ENCODE data around the gene ALDH9A1. TPM values are rescaled to one million over a fixed set of nuclear protein-coding genes. Genes with fewer than 3 reads are reported as not detected.
"Not testable (repeated sequence)": the region's sequence is repeated elsewhere in the genome, so short reads cannot be mapped to it uniquely, and the experiment has no call there.

The ALDH9A1 gene
- total RNA-seq, 1 donor from 2014 or later: 68.2 TPM

GRCh38 chr1:165639821-165640623 lies 58.3 kb downstream of the ALDH9A1 start:
- peaks cover 30% of the 10 kb centered on the region for H3K4me1 Mint-ChIP-seq (ENCODE audit: low read depth, unreplicated experiment)
- peaks cover 5% of the 10 kb centered on the region for H3K36me3 Mint-ChIP-seq (ENCODE audit: low read depth, unreplicated experiment)
- H3K9me3 Mint-ChIP-seq (ENCODE audit: unreplicated experiment): no peaks in the 10 kb centered on the region
- no peak overlapping the region for H2AFZ ChIP-seq (ENCODE audit: low read depth, low read length)
- no peak overlapping the region for H3K4me3 ChIP-seq (ENCODE audit: insufficient read depth, low read depth, low read length)
- peaks cover 8% of the 10 kb centered on the region for H3K36me3 ChIP-seq (ENCODE audit: insufficient read depth, low read length)
- FAIRE-seq: no peak
- H3K4me2 ChIP-seq (ENCODE audit: low read length): no peak overlapping the region
- H3K27me3 ChIP-seq (ENCODE audit: insufficient read depth, low read length): no peaks in the 10 kb centered on the region
- H3K4me3 Mint-ChIP-seq (ENCODE audit: unreplicated experiment): no peak overlapping the region
- peaks cover 75% of the 10 kb centered on the region for H3K79me2 ChIP-seq (ENCODE audit: insufficient read depth, low read length)
- H3K27ac Mint-ChIP-seq (ENCODE audit: unreplicated experiment): no peak overlapping the region
- peaks cover 5% of the 10 kb centered on the region for H3K4me1 ChIP-seq (ENCODE audit: insufficient read depth, low read length)
- DNase-seq (ENCODE audit: low read depth): peak; percentile 40
- H3K27ac ChIP-seq (ENCODE audit: low read depth, low read length): no peak overlapping the region
- no peak overlapping the region for H3K9ac ChIP-seq (ENCODE audit: low read length)
- no peaks in the 10 kb centered on the region for H3K9me3 ChIP-seq (ENCODE audit: insufficient read depth, low read depth, low read length)
- peaks cover 68% of the 10 kb centered on the region for H4K20me1 ChIP-seq (ENCODE audit: insufficient read depth, low read length)
- TF ChIP-seq, protein P1, sequence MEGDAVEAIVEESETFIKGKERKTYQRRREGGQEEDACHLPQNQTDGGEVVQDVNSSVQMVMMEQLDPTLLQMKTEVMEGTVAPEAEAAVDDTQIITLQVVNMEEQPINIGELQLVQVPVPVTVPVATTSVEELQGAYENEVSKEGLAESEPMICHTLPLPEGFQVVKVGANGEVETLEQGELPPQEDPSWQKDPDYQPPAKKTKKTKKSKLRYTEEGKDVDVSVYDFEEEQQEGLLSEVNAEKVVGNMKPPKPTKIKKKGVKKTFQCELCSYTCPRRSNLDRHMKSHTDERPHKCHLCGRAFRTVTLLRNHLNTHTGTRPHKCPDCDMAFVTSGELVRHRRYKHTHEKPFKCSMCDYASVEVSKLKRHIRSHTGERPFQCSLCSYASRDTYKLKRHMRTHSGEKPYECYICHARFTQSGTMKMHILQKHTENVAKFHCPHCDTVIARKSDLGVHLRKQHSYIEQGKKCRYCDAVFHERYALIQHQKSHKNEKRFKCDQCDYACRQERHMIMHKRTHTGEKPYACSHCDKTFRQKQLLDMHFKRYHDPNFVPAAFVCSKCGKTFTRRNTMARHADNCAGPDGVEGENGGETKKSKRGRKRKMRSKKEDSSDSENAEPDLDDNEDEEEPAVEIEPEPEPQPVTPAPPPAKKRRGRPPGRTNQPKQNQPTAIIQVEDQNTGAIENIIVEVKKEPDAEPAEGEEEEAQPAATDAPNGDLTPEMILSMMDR (IDR thresholded peaks at IDR 0.05; ENCODE audit: insufficient read depth, low read depth, low read length): no peak
- no peak for TF ChIP-seq EZH2 (IDR thresholded peaks at IDR 0.05; ENCODE audit: insufficient read depth, low read length)
- no peaks in the 10 kb centered on the region for H3K27me3 Mint-ChIP-seq (ENCODE audit: low read depth, unreplicated experiment)

DNA sequence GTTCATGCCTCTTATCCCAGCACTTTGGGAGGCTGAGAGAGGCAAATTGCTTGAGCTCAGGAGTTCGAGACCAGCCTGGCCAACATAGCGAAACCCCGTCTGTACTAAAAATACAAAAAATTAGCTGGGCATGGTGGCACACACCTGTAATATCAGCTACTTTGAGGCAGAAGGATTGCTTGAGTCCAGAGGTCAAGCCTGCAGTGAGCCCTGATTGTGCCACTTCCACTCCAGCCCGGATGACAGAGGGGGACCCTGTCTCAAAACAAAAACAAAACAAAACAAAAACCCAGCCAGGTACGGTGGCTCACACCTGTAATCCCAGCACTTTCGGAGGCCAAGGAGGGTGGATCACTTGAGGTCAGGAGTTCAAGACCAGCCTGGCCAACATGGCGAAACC lies 60.2 kb downstream of the ALDH9A1 start:
- FAIRE-seq; H2AFZ ChIP-seq (ENCODE audit: low read depth, low read length); H3K27me3 ChIP-seq (ENCODE audit: insufficient read depth, low read length); H3K9me3 Mint-ChIP-seq (ENCODE audit: unreplicated experiment); H3K36me3 Mint-ChIP-seq (ENCODE audit: low read depth, unreplicated experiment); H3K36me3 ChIP-seq (ENCODE audit: insufficient read depth, low read length); H3K27ac ChIP-seq (ENCODE audit: low read depth, low read length); H3K9me3 ChIP-seq (ENCODE audit: insufficient read depth, low read depth, low read length); H3K27ac Mint-ChIP-seq (ENCODE audit: unreplicated experiment); H3K27me3 Mint-ChIP-seq (ENCODE audit: low read depth, unreplicated experiment); H3K4me3 Mint-ChIP-seq (ENCODE audit: unreplicated experiment); H3K9ac ChIP-seq (ENCODE audit: low read length); H3K4me3 ChIP-seq (ENCODE audit: insufficient read depth, low read depth, low read length); DNase-seq (ENCODE audit: low read depth); H3K4me2 ChIP-seq (ENCODE audit: low read length): not testable (repeated sequence)
- H3K4me1 Mint-ChIP-seq (ENCODE audit: low read depth, unreplicated experiment): peaks cover 37% of the 10 kb centered on the region
- Histone ChIP-seq H3K79me2 (ENCODE audit: insufficient read depth, low read length) (peaks cover 88% of the 10 kb centered on the region), H4K20me1 (ENCODE audit: insufficient read depth, low read length) (peaks cover 78% of the 10 kb centered on the region), H3K4me1 (ENCODE audit: insufficient read depth, low read length) (peaks cover 14% of the 10 kb centered on the region)

GRCh38 chr1:165637427-165637826 lies 60.9 kb downstream of the ALDH9A1 start:
- H3K9me3 Mint-ChIP-seq (ENCODE audit: unreplicated experiment): no peaks in the 10 kb centered on the region
- FAIRE-seq (no peak), DNase-seq (ENCODE audit: low read depth) (peak; percentile 82)
- H3K27me3 ChIP-seq (ENCODE audit: insufficient read depth, low read length): no peaks in the 10 kb centered on the region
- no peak overlapping the region for H3K4me2 ChIP-seq (ENCODE audit: low read length)
- TF ChIP-seq, protein P1 (IDR thresholded peaks at IDR 0.05; ENCODE audit: insufficient read depth, low read depth, low read length): no peak
- TF ChIP-seq EZH2 (IDR thresholded peaks at IDR 0.05; ENCODE audit: insufficient read depth, low read length): no peak
- no peak overlapping the region for H3K4me3 Mint-ChIP-seq (ENCODE audit: unreplicated experiment)
- H3K36me3 Mint-ChIP-seq (ENCODE audit: low read depth, unreplicated experiment): peaks cover 7% of the 10 kb centered on the region
- H3K9me3 ChIP-seq (ENCODE audit: insufficient read depth, low read depth, low read length): no peaks in the 10 kb centered on the region
- no peak overlapping the region for H3K4me3 ChIP-seq (ENCODE audit: insufficient read depth, low read depth, low read length)
- no peak overlapping the region for H3K27ac ChIP-seq (ENCODE audit: low read depth, low read length)
- no peak overlapping the region for H3K9ac ChIP-seq (ENCODE audit: low read length)
- H3K27me3 Mint-ChIP-seq (ENCODE audit: low read depth, unreplicated experiment): no peaks in the 10 kb centered on the region
- peaks cover 88% of the 10 kb centered on the region for H3K79me2 ChIP-seq (ENCODE audit: insufficient read depth, low read length)
- peaks cover 21% of the 10 kb centered on the region for H3K4me1 ChIP-seq (ENCODE audit: insufficient read depth, low read length)
- peaks cover 85% of the 10 kb centered on the region for H4K20me1 ChIP-seq (ENCODE audit: insufficient read depth, low read length)
- no peak overlapping the region for H3K27ac Mint-ChIP-seq (ENCODE audit: unreplicated experiment)
- H2AFZ ChIP-seq (ENCODE audit: low read depth, low read length): no peak overlapping the region
- H3K4me1 Mint-ChIP-seq (ENCODE audit: low read depth, unreplicated experiment): peaks cover 44% of the 10 kb centered on the region
- peaks cover 8% of the 10 kb centered on the region for H3K36me3 ChIP-seq (ENCODE audit: insufficient read depth, low read length)

All from astrocyte (in vitro differentiated cells and primary cell).